GM21447 (cell line): Measurements from ENCODE around the gene HNRNPA1.
"Not testable (repeated sequence)": the region's sequence is repeated elsewhere in the genome, so short reads cannot be mapped to it uniquely, and the experiment has no call there.

Experiments
- ATAC-seq: cut with Tn5 transposase; IDR thresholded peaks from one replicate; pipeline ENCODE4 v1.9.1; 2021; ENCODE audit not compliant: unreplicated experiment

The HNRNPA1 gene

DNA sequence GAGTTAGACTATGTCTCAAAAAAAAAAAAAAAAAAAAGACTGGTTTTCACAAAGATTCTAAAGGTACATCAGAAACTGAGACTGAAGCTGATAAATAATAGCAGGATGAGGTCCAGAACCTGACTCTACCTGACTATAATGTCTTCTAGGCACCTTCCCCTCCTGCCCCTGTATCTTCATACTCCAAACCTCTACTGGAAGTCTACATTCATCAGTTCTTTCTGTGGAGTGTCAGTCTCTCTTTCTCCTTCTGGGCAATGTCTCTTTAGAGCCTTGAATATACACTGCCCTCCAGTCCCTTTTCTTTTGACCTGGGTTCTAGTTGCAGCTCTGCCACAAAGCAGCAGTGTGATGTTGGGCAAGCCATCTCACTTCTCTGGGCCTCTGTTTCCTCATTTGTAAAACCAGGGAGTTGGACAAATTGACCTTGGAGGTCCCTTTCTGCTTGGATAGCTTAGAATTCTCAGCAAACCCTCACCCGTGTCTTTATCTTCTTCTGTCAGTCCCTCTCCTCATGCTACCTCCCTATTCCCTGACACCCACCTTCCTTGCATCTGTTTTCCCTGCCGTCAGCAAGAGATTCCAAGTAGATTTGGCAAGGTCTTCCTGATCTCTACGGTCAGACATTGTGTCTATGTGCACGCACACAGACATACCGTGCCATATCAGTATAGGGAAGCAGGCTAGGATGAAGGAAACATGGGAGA, 16.0 kb downstream of the HNRNPA1 start:
- no peak for ATAC-seq

GRCh38 chr12:54298904-54299303, 18.4 kb downstream of the HNRNPA1 start:
- ATAC-seq: no peak

DNA sequence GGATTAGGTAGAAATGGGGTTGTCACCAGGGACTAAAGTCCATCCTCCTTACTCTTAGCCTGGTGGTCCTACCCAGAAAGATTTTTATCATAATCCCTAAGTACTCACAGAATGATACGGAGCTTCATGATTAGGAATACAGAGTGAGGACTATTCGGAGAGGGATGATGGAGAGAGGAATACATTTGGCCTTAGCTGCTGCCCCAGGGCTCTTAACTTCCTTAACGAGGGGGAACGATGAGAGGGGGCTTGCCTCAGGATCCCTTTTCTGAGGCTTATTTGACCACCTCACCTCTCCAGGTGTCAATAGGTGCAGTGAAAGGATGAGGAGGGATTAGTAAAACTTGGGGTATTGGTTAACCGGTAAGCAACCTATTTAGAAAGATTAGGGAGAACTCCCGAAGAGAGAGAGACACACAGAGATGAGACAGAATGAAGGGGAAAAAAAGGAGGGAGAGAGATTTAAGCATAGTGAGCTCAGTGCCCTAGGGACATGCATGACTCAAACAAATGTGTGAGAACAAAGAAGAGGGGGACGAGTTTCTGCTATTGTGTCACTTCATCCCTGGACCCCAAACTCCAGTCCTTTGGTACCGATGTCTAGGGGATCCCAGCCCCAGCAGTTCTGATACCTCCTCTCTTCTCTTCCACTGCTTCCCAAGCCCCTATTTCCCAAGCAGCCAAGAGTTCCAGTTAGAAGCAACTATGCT, 19.1 kb downstream of the HNRNPA1 start:
- no peak for ATAC-seq

- ATAC-seq: no peak
Observed at GRCh38 chr12:54300225-54300731, 19.8 kb downstream of the HNRNPA1 start.

GRCh38 chr12:54300732-54301427, 20.4 kb downstream of the HNRNPA1 start, which contains the start of gene NFE2:
NFE2 (minus strand) TSS chr12:54301015; CDS start chr12:54295248, 5,767 bp downstream.
- no peak for ATAC-seq

- ATAC-seq: no peak
Observed at GRCh38 chr12:54301428-54302048, 21.0 kb downstream of the HNRNPA1 start.

DNA sequence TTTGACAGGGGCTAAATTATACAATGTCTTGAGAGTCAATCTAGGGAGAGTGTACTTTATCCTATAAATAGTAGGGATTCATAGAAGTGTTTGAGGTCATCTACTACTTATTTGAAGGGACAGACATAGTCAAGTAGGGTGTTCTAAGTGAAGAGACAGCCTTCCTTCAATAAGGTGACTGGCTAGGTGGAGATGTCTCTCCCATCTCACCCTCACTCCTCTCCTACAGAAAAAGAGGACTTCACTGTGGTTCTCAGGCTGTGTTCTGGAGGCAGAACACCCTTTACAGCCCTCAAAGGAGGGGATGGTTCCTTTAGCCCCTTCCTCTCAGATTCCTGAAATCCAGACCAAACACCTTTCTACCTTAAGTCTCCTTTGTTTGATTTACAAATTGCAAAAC, 23.1 kb downstream of the HNRNPA1 start:
- ATAC-seq: no peak

DNA sequence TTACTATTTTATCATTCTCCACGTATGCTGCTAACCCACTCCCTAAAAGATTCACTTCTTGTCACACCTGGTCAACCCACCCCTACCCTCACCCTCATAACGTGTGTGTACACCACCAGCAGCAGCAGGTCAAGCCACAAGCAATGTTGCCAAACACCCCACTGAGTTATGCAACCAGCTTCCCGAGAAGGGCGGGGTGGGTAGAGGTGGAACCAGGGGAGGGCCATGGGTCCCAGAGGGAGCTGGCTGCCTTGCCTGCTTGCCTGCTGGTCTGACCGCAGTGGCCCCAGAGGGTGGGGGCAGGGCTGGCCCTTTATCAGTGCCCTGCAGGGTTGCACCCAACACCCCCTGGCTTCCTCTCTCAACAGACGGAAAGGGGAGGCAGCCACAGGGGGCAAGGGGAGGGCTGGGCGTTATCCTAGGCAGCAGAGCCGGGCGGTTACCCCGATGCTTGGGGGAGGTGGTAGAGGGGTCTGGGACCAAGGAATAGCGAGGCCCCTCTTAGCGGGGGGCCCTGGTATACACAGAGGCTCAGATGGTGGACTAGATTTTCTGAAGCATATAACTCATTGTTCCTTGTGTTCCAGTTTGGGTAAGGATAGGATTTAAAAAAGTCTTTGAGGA, 23.8 kb downstream of the HNRNPA1 start:
- no peak for ATAC-seq

DNA sequence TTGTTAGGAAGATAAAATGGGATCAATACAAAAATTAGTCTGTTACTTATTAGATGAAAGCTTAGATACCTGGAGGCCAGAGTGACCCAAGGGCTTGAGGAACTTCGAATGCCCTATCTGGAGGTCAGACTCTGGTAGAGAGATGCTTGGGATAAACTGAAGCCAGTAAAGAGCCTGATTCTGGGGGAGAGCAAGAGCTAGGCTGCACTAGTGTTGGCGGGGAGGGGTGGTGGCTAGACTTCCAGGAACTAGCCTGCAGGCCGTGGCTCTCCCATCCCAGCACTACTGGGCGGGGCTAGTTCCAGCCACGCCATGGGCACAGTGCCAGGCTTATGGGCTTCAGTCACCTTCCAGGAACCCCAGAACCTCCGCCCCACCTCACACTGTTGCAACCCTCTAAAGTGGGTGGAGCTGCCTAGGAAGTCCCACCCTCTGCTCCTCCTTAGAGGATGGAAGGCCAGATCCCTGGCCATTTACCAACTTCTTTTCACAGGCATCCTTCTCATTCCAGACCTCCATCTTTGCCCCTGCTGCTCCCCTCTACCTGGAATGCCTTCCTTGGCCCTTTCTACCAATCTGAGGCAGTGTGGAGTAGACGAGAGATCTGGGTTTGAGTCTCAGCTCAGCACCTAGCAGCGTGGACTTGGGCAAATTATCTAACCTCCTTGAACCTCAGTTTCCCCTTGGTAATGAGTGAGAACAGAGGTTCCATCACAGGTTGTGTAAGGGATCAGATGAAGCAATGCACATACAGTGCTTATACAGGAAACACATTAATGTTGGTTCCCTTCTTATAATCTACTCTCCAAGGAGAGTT, 26.6 kb downstream of the HNRNPA1 start:
- no peak for ATAC-seq

- ATAC-seq: no peak
Observed at GRCh38 chr12:54311051-54311450, 30.5 kb downstream of the HNRNPA1 start.

- ATAC-seq: not testable (repeated sequence)
Observed at GRCh38 chr12:54312309-54312708, 31.8 kb downstream of the HNRNPA1 start.

DNA sequence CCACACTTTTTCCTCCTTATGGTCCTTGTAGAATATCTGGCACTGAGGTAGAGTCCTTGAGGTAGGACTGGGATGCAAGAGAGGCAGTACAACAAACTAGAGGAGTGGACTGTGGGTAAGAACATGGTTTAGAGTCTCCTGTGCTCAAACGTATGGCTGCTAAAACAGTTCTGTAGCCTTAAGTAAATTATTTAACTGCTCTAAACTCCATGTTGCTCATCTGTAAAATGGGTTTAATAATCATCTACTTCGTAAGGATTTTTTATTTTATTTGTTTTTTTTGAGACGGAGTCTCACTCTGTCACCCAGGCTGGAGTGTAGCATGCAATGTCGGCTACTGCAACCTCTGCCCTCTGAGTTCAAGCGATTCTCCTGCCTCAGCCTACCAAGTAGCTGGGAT, 40.8 kb downstream of the HNRNPA1 start:
- no peak for ATAC-seq

GRCh38 chr12:54324617-54325441, 44.3 kb downstream of the HNRNPA1 start, which contains the start of gene COPZ1:
COPZ1 (plus strand) TSS chr12:54325131; CDS start chr12:54325164, 33 bp downstream.
- peak; percentile 99 for ATAC-seq

- ATAC-seq: not testable (repeated sequence)
Observed at GRCh38 chr12:54325442-54326109, 45.0 kb downstream of the HNRNPA1 start.

GRCh38 chr12:54328595-54329337, 48.2 kb downstream of the HNRNPA1 start:
- ATAC-seq: no peak

- ATAC-seq: no peak
Observed at GRCh38 chr12:54329759-54330158, 49.2 kb downstream of the HNRNPA1 start.

DNA sequence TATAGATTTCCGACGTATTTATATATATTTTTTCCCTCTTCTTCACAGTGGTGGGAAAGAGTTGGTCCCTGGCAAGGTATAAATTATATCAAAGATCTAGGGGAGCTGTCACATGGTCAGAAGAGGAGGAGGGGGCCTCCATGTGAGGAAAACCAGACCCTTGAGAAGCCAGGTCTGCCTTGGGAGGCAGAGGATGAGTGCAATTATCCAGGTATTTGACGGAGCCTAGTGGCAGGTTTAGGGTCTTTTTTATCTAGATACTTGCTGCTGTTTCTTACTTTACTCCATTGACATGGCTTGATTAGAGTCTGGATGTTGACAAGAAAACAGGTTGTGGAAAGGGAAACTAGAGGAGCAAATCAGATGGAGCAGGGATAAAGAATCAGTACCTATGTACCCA, 49.9 kb downstream of the HNRNPA1 start:
- ATAC-seq: no peak

DNA sequence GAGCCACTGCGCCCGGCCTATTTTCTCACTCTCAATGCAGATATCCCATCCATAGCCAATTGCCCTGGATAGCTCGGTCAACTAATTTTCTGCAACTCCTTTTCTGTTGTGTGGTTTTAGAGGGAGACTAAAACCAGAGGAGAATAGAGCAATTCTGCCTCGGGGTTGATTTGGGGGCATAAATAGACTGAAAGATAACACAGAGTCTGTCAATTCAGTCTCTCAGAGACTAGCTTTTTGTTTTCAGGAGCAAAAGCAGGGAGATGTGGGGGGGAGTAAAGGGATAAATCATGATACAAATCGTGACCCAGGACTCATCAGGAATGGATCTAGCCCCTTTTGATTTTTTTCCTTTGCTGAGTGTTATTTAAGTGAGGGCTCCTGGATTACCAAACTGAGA, 50.9 kb downstream of the HNRNPA1 start:
- no peak for ATAC-seq
